MCF 10A (cell line): ENCODE data around the gene SH3BP4. TPM values are rescaled to one million over a fixed set of nuclear protein-coding genes. Genes with fewer than 3 reads are reported as not detected.

Source experiments
- BruUV-seq: library from RNA; stranded (reverse); fragments of 400-500 nt; replicated peaks from 2 replicates; lab custom pipeline; 2021; lab: Mats Ljungman, UMichigan
- CTCF ChIA-PET: fragments of 300-600 bp; sonication (Branson Sonifier 250); formaldehyde crosslinking; extraction: SDS; loops from one replicate; lab custom pipeline; 2021; ENCODE audit warnings: antibody characterized with exemption, inconsistent platforms; lab: Yijun Ruan, JAX
- POLR2A ChIA-PET: fragments of 300-600, 350-650 bp; sonication (Branson Sonifier 250); formaldehyde crosslinking; extraction: SDS; loops from one replicate; lab custom pipeline; 2020; ENCODE audit warnings: antibody characterized with exemption, inconsistent platforms; lab: Yijun Ruan, JAX
- DNase-seq: peaks from one replicate; pipeline ENCODE4 v3.0.0-alpha.2; 2018; ENCODE audit not compliant: unreplicated experiment
- H3K27ac Mint-ChIP-seq: one replicate; pipeline ENCODE4 v1.8.0; 2022; ENCODE audit warnings: mild to moderate bottlenecking, low read depth, mixed read lengths; ENCODE audit not compliant: unreplicated experiment
- H3K27me3 Mint-ChIP-seq: one replicate; pipeline ENCODE4 v1.8.0; 2022; ENCODE audit warnings: mixed read lengths; ENCODE audit not compliant: insufficient read depth, unreplicated experiment
- H3K36me3 Mint-ChIP-seq: one replicate; pipeline ENCODE4 v1.8.0; 2022; ENCODE audit warnings: mild to moderate bottlenecking, moderate library complexity, mixed read lengths; ENCODE audit not compliant: insufficient read depth, unreplicated experiment
- H3K4me1 Mint-ChIP-seq: one replicate; pipeline ENCODE4 v1.8.0; 2022; ENCODE audit warnings: mixed read lengths; ENCODE audit not compliant: insufficient read depth, unreplicated experiment
- H3K4me3 Mint-ChIP-seq: one replicate; pipeline ENCODE4 v1.8.0; 2022; ENCODE audit warnings: mild to moderate bottlenecking, moderate library complexity, mixed read lengths; ENCODE audit not compliant: unreplicated experiment
- H3K9me3 Mint-ChIP-seq: one replicate; pipeline ENCODE4 v1.8.0; 2022; ENCODE audit warnings: mixed read lengths; ENCODE audit not compliant: unreplicated experiment
- CTCF ChIP-seq: fragments of 200-600 bp; IDR thresholded peaks from one replicate; pipeline ENCODE4 v1.8.0; 2022; ENCODE audit warnings: antibody characterized with exemption, mild to moderate bottlenecking; ENCODE audit not compliant: unreplicated experiment
- intact Hi-C: fragments of 100-400 bp; cut with micrococcal nuclease; formaldehyde crosslinking; loops from 2 replicates; pipeline ENCODE4 v1.14.1; 2022
- total RNA-seq: library from RNA; stranded (reverse); gene quantifications from 2 replicates; pipeline ENCODE4 v1.2.3, GENCODE V29; 2022

SH3BP4 gene
- total RNA-seq, 1 experiment from 2014 or later: 59.7 TPM

- Mint-ChIP-seq H3K27me3 (no peaks in the 10 kb centered on the region), H3K27ac (no peak overlapping the region), H3K36me3 (peaks cover 5% of the 10 kb centered on the region), H3K4me3 (no peak overlapping the region), H3K9me3 (peaks cover 12% of the 10 kb centered on the region), H3K4me1 (no peaks in the 10 kb centered on the region)
- intact Hi-C loops: no loop called here
- ChIA-PET POLR2A (interaction anchor here (0.7 kb wide), 1 partner anchor 189 kb away, joined by 3 read pairs; no protein-coding TSS in a partner anchor), CTCF (no interaction called here)
- TF ChIP-seq CTCF: no peak
- BruUV-seq: no TSS peak
- DNase-seq: no peak
These were observed 31.0 kb upstream of the SH3BP4 start for GRCh38 chr2:234920836-234921235.

- TF ChIP-seq CTCF: no peak
- no peak overlapping the region for H3K4me3 Mint-ChIP-seq
- POLR2A ChIA-PET: no interaction called here
These were observed 22.8 kb upstream of the SH3BP4 start for GRCh38 chr2:234929002-234929401.

GRCh38 chr2:234930397-234930796, 21.4 kb upstream of the SH3BP4 start:
- H3K9me3 Mint-ChIP-seq: peaks cover 2% of the 10 kb centered on the region
- H3K4me3 Mint-ChIP-seq: no peak overlapping the region
- H3K27me3 Mint-ChIP-seq: no peaks in the 10 kb centered on the region
- no peak overlapping the region for H3K27ac Mint-ChIP-seq
- no peaks in the 10 kb centered on the region for H3K4me1 Mint-ChIP-seq
- no peaks in the 10 kb centered on the region for H3K36me3 Mint-ChIP-seq
- DNase-seq: no peak
- CTCF ChIA-PET: interaction anchor here (0.6 kb wide), 1 partner anchor 16 kb away, joined by 3 read pairs; no protein-coding TSS in a partner anchor
- intact Hi-C loops: no loop called here
- BruUV-seq: no TSS peak
- POLR2A ChIA-PET: interaction anchor here (0.6 kb wide), 1 partner anchor 1409 kb away, joined by 3 read pairs; no protein-coding TSS in a partner anchor
- no peak for TF ChIP-seq CTCF

More at GRCh38 chr2:234929002-234929401, 22.8 kb upstream of the SH3BP4 start:
- Mint-ChIP-seq H3K4me1 (no peaks in the 10 kb centered on the region), H3K27me3 (no peaks in the 10 kb centered on the region), H3K27ac (no peak overlapping the region), H3K36me3 (no peaks in the 10 kb centered on the region), H3K9me3 (peaks cover 12% of the 10 kb centered on the region)
- CTCF ChIA-PET: no interaction called here
- intact Hi-C loops: no loop called here
- no peak for DNase-seq
- no TSS peak for BruUV-seq

GRCh38 chr2:234931371-234931770, 20.4 kb upstream of the SH3BP4 start:
- Mint-ChIP-seq H3K9me3 (no peaks in the 10 kb centered on the region), H3K36me3 (no peaks in the 10 kb centered on the region), H3K27me3 (no peaks in the 10 kb centered on the region), H3K4me3 (no peak overlapping the region), H3K4me1 (no peaks in the 10 kb centered on the region), H3K27ac (no peak overlapping the region)
- ChIA-PET CTCF (no interaction called here), POLR2A (no interaction called here)
- no TSS peak for BruUV-seq
- no peak for DNase-seq
- no peak for TF ChIP-seq CTCF
- intact Hi-C loops: no loop called here
